Astrocyte of the spinal cord (primary cell): ENCODE results near the gene RAB37.

Experiments used
- DNase-seq: peaks from one replicate; pipeline ENCODE4 v3.0.0; 2011; ENCODE audit warnings: low read depth, low spot score
- H3K4me3 ChIP-seq: 2 replicates; pipeline ENCODE4 v1.5.1; 2011; ENCODE audit warnings: low read depth, mild to moderate bottlenecking, low read length, moderate library complexity
- CTCF ChIP-seq: IDR thresholded peaks from 2 replicates; pipeline ENCODE4 v1.5.1; 2012; ENCODE audit warnings: low read depth, mild to moderate bottlenecking, low read length, inconsistent platforms
- in situ Hi-C: cut with HindIII; loops from 2 replicates; pipeline ENCODE4 v1.10.0; 2017; ENCODE audit warnings: low sequenced_read_pairs

RAB37 gene

GRCh38 chr17:74746922-74747321 is 9.9 kb downstream of the RAB37 start:
- no peak for DNase-seq
- H3K4me3 ChIP-seq: no peak overlapping the region
- no peak for TF ChIP-seq CTCF
- in situ Hi-C loops: no loop called here

- no peak for DNase-seq
- peak overlapping the region; percentile 43 for H3K4me3 ChIP-seq
- TF ChIP-seq CTCF: no peak
- in situ Hi-C loops: no loop called here
Observed at GRCh38 chr17:74748279-74748528, 11.1 kb downstream of the RAB37 start.

- DNase-seq: peak; percentile 92
- in situ Hi-C loops: no loop called here
- H3K4me3 ChIP-seq: peak within 1 kb of the TSS; percentile 72
- peak; percentile 28 for TF ChIP-seq CTCF
Observed at GRCh38 chr17:74748529-74749278, 11.6 kb downstream of the RAB37 start, which contains the start of gene NHERF1. NHERF1 (plus strand) TSS chr17:74748628; CDS start chr17:74748847, 219 bp downstream.

GRCh38 chr17:74749279-74750038 is 12.4 kb downstream of the RAB37 start:
- no peak for TF ChIP-seq CTCF
- in situ Hi-C loops: no loop called here
- DNase-seq: peak; percentile 25
- H3K4me3 ChIP-seq: peak overlapping the region; percentile 72

GRCh38 chr17:74750039-74750326 is 12.9 kb downstream of the RAB37 start:
- no peak for TF ChIP-seq CTCF
- in situ Hi-C loops: no loop called here
- H3K4me3 ChIP-seq: peak overlapping the region; percentile 72
- no peak for DNase-seq

- in situ Hi-C loops: no loop called here
- no peak for DNase-seq
- TF ChIP-seq CTCF: no peak
- peak overlapping the region; percentile 72 for H3K4me3 ChIP-seq
Observed at GRCh38 chr17:74750327-74751069, 13.4 kb downstream of the RAB37 start.
